RKO (cell line): ENCODE measurements around the gene DPP8.
A peak's percentile ranks its signal among the peaks of the same experiment; 100 is the strongest.
"Not testable (repeated sequence)": the region's sequence is repeated elsewhere in the genome, so short reads cannot be mapped to it uniquely, and the experiment has no call there.

Source experiments
- DNase-seq: peaks from one replicate; pipeline ENCODE4 v3.0.0-alpha.2; 2016; ENCODE audit warnings: low spot score

Gene DPP8

DNA sequence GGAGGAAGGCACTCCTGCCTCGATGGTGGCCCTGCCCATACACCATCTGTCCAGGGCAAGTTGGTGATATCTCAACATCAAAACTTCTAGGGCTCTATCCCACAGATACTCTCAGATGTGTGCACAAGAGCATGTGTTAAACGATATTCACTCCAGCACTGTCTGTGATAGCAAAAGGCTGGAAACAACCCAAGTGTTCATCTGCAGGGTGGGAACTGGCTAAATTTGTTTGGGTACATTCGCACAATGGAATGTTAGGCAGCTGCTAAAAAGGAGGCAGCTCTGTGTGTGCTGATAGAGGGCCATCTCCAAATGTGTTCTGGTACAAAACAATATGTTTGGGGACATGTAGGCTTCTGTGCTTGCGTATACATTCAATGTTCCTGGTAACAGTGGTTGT lies 114.5 kb downstream of the DPP8 start:
- DNase-seq = no peak

DNA sequence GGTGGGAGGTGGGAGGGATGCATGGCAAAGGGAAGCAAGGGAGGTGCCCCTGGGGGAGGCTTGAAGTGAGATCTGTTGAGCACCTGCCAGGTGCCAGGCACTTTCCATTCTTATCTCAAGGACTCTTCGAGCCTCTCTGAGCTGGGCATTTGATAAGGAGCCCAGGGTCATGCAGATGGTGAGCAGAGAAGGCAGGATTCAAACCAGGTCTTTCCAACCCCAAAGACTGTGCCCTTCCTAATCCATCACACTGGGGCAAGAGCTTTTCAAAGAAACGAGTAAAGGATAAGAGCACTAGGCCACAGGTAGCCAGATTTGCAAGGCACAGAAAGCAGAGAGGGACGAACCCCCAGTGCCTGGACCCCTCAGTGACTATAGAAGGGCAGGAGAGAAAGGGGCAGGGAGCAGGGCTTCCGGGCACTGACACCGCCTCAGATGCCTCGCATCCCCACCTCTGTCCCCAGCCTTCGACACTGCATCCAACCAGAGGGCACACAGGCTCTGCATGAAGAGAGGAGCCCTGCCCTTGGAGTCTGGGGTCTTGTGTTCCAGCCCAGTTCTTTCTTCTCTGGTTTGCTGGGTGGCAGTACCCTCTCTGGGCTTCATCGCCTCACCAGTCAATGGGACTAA lies 115.8 kb downstream of the DPP8 start:
- DNase-seq = no peak

DNA sequence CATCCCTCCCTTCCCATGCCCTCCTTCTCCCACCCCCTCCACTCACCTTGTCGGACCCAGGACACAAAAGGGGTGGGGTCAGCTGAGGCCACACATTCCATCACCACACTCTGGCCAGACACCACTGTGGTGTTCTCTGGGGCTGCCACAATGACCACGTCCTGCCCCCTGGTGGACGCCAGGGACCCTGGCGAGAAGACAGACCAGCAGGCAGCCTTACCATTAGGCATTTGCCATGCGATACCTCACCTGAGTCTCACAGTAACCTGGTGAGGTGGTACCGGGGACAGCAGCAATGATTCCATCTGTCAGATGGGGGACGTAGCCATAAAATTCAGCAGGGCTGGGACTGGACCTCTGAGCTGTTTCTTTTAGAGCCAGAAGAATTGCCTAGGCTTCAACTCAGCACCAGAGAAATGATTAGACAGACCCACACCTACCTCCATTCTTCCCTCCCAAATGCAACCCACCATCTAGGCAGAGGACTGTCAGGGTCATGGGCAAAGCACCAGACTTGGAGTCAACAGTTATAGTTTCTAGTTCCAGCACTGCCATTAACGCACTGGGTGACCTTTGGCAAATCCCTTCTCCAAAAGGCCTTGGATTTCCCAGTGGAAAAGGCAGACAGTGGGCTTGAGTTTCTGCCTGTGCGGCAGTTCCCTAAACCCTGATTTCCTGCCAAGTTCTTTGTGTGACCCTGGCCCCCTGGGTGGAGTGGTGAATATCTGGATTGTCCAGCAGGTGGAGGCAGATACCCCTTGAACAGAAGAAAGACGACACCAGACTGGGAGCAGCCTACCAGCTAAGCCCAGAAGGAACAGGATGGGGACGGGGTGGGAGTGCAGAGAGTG lies 116.5 kb downstream of the DPP8 start:
- peak; percentile 62 for DNase-seq

DNA sequence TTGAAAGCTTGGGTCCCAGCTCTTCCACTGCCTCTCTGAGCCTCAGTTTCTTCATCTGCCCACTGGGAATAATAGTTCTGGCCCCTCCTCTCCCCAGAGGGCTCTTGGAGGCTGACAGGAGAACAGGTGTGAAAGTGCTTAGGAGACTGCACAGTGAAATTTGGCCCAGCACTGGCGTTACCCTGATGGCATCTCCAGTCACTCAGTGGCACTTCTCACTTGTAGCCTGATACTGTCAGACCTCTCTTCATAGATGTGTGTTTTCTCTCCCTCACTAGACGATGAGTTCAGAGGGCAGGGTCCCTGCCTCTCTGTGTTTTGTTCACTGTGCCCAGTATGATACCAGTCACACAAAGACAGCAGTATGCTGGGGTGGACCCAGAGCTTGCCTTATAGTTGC lies 117.5 kb downstream of the DPP8 start:
- DNase-seq = no peak

DNA sequence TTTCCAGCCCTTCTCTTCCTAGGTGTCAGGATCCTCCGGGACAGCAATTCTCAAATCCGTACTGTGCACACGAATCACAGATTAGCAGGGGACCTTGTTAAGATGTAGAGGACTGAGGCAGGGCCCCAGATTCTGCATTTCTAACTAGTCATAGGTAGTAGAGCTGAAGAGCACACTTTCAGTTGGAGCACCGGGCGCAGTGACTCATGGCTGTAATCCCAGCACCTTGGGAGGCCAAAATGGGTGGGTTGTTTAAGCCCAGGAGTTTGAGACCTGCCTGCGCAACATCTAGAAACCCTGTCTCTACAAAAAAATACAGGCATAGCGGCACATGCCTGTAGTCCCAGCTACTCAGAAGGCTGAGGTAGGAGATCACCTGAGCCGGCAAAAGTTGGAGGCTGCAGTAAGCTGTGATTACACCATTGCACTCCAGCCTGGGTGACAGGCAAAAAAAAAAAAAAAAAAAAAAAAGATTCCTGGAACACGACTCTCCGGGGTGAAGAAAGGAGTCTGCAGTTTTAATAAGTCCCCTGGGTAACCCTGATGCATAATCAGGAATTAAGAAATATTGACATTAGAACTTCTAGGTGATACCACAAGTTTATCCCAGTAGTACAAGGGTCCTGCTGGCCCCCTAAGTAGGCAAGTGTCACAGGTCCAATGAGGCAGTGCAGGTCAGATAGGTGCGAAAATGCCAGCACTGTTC lies 118.3 kb downstream of the DPP8 start:
- no peak for DNase-seq

DNA sequence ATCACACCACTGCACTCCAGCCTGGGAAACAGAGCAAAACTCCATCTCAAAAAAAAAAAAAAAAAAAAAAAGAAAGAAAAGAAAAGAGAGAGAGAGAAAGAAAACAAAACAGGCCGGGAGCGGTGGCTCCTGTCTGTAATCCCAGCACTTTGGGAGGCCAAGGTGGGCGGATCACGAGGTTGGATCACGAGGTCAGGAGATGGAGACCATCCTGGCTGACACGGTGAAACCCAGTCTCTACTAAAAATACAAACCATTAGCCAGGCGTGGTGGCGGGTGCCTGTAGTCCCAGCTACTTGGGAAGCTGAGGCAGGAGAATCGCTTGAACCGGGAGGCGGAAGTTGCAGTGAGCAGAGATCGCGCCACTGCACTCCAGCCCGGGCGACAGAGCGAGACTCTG lies 119.0 kb downstream of the DPP8 start:
- DNase-seq = not testable (repeated sequence)

DNA sequence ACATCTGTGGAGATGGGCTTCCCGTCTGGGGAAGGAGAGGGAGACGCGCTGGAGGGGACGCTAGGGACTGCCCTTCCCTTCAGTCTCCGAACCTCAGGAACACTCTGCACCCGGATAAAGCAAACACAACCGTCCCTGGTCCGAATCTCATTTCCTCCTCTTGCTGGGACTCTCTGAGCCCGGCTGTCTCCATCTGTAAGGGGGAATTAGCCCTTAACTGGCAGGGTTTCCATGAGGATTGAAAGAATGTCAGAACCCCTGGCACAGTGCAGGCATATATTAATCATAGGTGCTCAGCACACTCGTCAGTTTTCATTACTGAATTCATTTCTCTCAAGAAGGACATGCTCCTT lies 120.5 kb downstream of the DPP8 start:
- no peak for DNase-seq

DNA sequence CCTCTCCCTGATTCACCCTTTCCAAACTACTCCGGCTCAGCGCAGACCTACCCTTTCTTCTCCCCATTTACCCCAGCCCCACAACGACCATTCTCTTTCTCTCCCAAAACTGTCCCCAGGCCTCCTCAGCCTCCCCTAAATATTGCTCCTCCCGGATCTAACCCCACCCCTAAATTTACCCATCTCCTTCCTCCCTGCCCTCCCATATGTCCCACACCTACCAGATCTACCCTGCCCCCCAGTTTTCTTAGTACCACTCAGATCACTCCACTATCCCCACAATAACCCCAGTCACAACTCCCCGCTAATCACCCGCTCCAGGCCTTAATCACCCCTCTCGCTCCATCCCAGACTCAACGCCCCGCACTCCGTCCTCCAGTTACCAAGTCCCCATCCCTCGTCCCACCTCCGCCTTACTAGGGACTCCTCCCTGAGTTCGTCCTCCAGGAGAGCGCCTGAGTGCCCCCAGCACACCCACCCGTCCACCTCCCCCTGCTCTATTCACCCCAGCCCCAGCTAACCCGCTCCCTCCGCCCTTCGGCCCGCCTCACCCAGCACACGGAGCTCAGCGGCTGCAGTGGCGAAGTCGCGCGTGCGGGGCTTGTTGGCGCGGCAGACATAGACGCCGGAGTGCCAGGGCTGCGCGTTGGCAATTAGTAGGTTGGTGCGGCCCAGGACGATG lies 121.1 kb downstream of the DPP8 start:
- no peak for DNase-seq

DNA sequence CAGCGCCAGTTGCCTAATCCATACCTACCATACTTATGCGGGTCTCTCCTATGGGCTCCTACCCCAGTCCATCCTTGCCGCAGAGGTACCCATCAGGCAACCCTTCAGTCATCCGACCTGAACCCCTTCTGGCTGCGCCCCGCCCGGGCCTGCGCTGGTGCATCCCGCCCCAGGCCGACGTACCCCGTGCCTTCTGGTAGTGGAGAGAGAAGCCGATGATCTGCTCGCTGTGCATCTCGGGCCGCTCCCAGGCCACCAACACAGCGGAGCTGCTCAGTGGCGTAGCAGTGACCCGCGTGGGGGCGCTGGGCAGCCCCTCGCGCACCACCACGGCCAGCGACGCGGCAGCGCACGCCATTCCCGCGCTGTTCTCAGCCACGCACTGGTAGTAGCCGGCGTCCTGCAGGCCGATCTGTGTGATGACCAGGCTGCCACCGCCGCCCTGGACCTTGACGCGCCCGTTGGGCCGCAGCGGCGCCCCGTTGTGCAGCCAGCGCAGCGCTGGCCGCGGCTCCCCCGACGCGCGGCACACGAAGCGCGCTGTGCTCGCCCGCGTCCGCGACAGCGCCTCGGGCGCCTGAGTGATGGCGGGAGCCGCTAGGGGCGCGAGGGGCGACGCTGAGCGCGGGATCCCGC lies 121.8 kb downstream of the DPP8 start:
- DNase-seq = no peak

DNA sequence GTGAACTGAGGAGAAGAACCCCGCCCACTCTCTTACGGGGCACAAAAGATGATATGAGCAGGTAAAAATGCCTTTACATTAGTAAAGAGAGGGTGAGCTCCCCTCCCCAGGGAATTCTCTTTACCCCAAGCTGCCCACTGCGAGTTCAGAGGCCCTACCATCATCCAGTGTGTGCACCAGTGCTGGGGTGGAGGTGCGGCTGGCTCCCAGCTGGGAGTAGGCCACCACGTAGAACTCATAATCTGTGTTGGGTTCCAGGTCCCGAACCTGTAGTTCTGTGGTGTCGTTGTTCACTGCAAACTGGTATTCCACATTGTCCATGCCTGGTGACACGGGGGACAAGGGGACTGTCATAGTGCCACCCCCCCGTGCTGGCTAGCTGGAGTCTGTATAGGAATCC lies 122.6 kb downstream of the DPP8 start:
- no peak for DNase-seq

DNA sequence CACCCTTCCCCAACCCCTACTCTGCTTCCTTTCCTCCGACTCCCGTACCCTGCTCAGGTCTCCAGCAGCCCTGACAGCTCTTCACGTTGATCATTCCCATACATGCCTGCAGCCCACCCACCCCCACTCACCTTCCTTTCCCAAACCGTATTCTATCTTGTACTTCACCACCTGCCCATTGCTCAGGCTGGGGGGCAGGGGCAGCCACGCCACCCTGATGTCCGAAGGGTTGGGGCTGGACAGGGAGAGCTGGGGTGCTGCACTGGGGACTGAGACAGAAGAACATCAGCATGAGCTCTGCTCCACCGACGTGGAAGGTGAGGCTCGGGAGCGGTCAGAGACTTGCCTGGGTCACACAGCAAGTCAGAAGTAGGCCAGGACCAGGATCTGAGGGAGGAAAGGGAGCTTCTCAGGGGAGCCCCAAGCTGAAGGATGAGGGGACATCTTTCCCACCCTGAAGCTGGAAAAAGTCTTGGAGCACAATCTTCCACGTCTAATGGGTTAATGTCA lies 123.2 kb downstream of the DPP8 start:
- DNase-seq = no peak

DNA sequence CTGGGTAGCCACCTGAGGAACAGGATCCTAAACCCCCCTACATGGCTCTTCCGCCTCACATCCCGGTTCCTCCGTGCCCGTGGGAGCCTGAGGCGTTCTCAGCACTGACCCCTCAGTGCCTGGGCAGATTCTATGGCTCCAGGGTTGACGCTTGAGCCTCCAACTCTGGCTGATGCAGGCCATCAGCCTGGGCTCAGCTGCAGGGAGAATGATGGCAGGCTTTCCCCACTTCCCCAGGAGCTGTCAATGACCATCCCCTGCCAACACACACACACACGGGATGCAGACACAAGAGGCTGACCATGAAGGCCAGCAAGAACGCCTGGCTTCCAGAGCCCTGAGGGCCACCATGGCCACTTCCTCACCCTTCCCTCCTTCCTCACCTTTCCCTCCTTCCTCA lies 123.9 kb downstream of the DPP8 start:
- no peak for DNase-seq

DNA sequence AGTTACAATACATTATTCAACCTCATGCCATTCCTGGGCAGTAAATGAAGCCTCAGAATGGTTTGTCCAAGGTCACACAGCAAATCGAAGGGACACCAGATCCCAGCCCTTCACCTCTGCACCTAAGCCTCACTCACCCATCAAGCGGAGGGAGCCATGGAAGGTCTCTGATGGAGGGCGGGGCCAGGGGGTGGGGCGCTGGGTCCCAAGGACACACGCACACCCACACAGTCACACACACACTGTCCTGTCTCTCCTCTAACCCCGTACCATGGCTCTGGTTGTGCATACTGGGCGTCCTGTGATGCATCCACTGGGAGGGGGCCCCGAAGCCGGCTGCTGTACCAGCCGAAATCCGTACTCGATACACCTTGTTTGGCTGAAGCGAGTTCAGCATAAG lies 124.4 kb downstream of the DPP8 start:
- DNase-seq = no peak
